Hippocampal formation (tissue), 2 donors: ENCODE results near the gene GSTA2.
"Not testable (repeated sequence)": the region's sequence is repeated elsewhere in the genome, so short reads cannot be mapped to it uniquely, and the experiment has no call there.

ENCODE experiments used
- DNase-seq, 2 donors: peaks; one replicate each; lab custom pipeline; 2025; lab: John Stamatoyannopoulos, UW

Gene GSTA2

DNA sequence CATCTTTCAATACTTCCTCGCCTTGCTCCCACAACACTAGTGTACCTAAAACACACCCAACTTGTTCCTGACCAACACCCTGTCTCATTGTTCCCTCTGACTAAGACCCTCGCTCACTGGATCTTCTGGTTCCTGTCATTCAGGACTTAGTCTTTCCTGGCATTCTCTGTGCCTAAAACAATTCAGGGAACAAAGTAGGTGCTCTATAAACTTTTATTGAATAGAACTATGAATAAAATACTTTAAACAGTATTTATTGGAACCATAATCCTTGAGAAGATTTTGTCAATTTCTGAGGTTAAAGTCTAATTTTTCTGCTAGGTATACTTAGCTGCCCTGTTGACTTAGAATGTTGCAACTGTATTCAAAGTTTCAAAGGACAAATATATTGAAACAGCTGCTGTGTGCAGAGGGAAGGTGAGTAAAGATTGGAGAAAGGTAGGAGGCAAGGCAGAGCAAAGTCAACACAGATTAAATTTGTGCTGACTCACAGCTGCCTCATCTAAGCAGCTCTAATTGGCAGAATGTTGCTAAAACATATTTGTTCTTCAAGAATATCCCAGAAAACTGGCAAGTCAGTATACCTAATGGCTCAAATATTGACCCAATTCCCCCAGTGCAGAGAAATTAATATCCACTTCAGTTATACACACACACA is 37.6 kb downstream of the GSTA2 start:
- no peak for DNase-seq

DNA sequence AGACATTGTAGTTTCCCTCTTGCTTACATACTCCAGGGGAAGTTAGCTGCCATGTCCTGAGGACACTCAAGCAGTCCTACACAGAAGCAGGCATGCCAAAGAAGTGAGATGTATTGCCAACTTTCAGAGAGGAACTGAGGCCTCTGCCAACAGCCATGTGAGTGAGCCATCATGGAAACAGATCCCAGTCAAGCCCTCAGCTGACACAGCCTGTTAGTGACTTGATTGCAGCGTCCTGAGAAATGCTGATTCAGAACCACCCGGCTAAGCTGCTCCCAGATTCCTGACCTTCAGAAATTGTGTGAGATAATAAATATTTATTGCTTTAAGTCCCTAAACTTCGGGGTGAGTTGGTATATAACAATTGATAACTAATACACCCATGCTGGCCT is 38.1 kb downstream of the GSTA2 start:
- DNase-seq = no peak

DNA sequence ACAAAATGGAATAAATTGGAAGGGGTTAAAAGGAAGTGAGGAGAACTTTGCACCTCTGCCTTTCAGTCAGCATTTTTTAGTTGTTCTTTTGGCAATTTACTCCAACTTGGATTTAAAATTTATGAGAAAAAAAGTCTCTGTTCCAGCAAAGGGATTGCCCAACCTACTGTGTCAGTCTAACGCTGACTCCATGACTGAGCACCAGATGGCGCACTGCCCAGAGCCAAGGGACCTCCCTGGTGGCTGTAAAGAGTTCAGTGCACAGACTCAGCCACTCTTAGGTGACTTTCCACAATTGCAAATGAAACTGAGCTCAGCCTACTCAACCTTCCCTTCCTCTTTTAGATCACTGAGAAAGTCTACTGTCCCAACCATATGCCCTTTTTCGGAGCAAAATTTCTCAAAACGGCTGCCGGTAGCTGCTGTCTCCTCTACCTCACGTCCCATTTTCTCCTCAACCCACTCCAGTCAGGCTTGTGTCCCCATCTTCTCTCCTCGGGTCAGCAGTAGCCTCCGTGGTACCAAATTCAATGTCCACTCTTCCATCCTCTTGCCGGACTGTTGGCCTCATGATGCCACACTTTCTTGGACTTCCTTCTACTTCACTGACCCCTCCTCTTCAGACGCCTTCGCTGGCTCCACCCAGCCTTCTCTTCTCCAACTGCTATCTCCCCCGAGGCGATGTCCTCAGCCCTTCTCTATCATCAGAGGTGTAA is 38.7 kb downstream of the GSTA2 start:
- DNase-seq = no peak

DNA sequence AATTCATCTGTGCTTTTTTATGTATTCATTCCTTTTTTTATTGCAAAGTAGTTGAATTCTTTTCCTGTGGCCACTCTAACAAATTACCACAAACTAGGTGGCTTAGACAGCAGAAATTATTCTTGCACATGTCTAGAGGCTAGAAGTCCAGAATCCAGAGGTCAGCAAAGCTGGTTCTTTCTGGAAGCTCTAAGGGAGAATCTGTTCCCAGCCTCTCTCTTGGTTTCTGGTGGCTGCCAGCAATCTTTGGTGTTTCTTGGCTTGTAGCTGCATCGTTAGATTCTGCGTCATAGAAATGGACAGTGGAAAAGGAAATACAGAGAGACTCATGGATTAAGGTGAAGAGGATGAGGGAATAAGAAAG is 39.3 kb downstream of the GSTA2 start:
- DNase-seq = no peak

DNA sequence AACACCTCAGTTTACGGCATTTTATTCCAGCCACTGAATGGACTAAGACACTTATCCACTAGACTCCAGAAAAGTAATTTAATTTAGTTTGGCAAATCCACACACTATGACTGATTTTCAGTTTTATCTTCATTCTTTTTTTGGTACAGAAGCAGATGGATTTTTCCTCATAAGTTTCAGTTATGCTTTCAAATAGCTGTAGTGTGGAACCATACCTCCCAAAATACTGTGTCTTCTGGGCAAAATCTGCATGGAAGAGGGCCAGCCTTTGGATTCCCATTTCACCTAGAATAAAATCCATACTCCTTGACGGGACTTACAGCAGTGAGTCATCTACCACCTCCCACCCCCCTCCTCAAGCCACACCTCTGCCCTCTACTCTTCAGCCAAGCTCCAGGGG is 43.0 kb downstream of the GSTA2 start:
- peak in 1 of 2 donors; percentile 7 for DNase-seq

DNA sequence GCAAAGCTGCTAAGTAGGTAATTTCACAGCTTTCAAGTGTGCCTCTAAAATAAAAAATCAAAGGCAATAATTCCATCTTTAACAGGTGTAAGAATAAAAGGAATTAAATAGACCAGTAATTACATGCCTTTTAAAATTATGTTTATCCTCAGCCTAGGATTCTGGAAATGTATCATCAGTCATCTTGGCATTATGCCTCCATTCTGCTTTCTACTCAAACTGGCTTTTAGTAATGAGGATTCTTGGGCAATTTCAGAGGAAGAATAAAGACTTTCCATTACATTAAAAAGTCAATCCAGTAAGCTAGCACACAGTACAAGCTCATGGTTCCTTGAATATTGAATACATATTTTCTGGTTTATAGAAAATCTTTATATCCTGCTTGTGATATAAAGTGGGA is 44.7 kb downstream of the GSTA2 start:
- DNase-seq = no peak

DNA sequence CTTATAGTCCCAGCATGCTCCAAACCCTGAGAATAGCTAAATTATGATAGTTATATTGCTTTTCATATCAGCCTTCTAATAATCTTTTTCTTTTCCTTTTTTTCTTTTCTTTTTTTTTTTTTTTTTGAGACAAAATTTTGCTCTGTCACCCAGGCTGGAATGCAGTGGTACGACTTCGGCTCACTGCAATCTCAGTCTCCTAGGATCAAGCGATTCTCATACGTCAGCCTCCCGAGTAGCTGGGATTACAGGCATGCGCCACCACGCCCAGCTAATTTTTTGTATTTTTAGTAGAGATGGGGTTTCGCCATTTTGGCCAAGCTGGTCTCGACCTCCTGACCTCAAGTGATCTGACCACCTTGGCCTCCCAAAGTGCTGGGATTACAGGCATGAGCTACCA is 48.5 kb downstream of the GSTA2 start:
- DNase-seq = not testable (repeated sequence)

DNA sequence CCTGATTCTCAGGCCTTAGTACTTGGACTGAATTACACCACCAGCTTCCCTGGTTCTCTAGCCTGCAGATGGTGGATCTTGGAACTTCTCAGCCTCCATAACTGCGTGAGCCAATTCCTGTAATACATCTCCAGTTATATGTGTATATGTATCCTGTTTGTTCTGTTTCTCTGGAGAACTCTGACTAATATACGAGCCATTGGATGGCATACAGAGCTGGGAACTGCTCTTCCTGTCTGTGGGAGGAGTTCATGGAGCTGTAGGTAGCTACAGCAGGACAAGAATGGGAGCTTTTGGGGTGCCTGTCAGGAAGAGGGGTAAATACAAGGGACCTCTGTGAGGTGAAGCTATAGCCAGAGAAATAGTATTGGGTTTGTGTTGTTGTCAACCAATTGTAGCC is 51.1 kb downstream of the GSTA2 start:
- no peak for DNase-seq

DNA sequence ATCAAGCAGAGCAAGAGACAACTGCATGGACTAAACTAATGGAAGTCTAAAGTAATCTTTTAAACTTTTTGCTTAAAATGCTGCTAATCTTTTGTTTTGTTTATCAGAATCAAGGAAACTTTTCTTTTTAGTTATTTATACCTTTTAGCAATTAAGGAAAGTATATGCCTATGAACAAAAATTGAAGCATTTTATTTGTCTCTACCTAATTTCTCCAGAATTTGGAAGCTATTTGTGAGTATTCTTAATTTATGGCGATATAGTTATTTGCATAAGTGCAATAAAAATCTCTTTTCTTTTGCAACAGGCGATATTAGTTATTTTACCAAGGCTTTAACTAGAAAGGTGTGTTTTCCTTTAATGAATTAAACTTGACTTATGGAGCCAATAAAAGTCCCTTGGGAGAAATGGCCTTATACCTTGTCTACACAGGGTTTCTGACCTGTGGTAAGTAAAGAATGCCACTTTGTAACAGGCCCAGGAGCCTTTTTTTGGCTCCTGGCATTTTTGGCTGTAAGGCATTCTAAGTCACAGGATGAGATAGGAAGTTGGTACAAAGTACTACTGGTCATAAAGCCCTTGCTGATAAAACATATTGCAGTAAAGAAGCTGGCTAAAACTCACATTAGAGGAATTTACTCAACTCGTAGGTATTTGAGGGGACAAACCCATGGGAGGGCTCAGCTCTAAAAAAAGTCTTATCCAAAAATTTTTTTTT is 55.2 kb downstream of the GSTA2 start:
- no peak for DNase-seq

DNA sequence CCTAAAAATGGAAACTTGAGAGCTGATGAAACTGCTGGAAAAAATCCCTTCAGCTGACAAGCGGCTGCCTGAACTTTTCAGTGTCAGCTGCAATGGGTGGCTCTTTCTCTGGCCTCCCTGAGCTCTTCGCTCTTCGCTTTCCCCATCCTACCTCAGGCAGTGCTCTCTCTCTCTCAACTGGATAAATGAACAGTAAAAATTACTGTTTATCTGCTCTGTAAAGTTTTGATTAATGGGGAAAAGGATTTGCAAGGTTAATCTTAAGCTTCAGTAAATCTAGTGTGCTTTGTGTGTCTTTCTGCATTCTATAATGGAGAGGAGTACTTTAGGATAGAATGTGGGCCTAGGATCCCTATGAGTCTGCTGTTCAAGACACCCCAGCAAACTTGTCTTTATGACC is 57.3 kb downstream of the GSTA2 start:
- DNase-seq = no peak

DNA sequence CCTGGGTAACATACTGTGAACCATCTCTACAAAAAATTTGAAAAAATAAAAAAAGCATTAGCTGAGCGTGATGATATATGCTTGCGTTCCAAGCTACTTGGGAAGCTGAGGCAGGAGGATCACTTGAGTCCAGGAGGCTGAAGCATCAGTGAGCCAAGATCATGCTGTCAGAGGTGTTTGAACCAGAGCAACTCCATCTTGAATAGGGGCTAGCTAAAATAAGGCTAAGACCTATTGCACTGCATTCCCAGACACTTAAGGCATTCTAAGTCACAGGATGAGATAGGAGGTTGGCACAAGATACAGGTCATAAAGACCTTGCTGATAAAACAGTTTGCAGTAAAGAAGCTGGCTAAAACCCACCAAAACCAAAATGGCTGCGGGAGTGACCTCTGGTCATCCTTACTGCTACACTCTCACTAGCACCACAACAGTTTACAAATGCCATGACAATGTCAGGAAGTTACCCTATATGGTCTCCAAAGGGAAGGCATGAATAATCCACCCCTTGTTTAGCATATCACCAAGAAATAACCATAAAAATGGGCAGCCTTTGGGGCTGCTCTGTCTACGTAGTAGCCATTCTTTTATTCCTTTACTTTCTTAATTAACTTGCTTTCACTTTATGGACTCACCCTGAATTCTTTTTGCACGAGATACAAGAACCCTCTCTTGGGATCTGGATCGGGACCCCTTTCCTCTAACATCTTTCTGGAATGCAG is 58.3 kb downstream of the GSTA2 start:
- DNase-seq = not testable (repeated sequence)

DNA sequence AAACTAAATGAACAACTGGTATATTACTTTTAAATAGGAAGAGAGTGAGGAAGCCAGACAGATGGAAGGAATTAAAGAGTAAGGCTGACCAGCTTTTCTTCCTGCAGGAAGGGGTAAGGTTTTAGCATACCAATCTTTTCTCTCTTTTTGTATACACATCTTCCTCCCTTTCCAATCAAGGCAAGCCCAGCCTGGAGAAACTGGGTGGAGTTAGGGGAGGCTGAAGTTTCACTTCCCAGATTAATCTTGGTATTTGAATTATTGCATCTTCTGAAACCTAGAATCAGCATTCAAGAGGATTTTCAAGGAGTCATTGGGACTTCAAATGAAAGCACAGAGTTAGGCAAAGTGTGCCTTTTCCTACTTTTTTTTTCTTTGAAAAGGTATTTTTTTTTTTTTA is 59.2 kb downstream of the GSTA2 start:
- DNase-seq = no peak
